Activated naive CD8-positive, alpha-beta T cell treated with anti-CD3 and anti-CD28 coated beads for 36 hours (primary cell): ENCODE measurements around the gene L1CAM. TPM values are rescaled to one million over a fixed set of nuclear protein-coding genes. Genes with fewer than 3 reads are reported as not detected.
"Not testable (repeated sequence)": the region's sequence is repeated elsewhere in the genome, so short reads cannot be mapped to it uniquely, and the experiment has no call there.

Experiments
- DNase-seq: peaks from one replicate; pipeline ENCODE4 v3.0.0; 2021
- H3K27ac Mint-ChIP-seq: one replicate; pipeline ENCODE4 v1.8.0; 2022; ENCODE audit warnings: mild to moderate bottlenecking, moderate library complexity, mixed read lengths
- H3K27me3 Mint-ChIP-seq: one replicate; pipeline ENCODE4 v1.8.0; 2022; ENCODE audit warnings: mild to moderate bottlenecking, mixed read lengths
- H3K36me3 Mint-ChIP-seq: one replicate; pipeline ENCODE4 v1.8.0; 2021; ENCODE audit warnings: mild to moderate bottlenecking, mixed read lengths
- H3K4me1 Mint-ChIP-seq: one replicate; pipeline ENCODE4 v1.8.0; 2021; ENCODE audit warnings: mixed read lengths
- H3K4me3 Mint-ChIP-seq: one replicate; pipeline ENCODE4 v1.8.0; 2022; ENCODE audit warnings: mild to moderate bottlenecking, moderate library complexity, mixed read lengths
- H3K9me3 Mint-ChIP-seq: one replicate; pipeline ENCODE4 v1.8.0; 2022; ENCODE audit warnings: mixed read lengths
- total RNA-seq, 2 experiments: library from RNA; stranded (reverse); gene quantifications; one replicate each; pipeline ENCODE4 v1.2.3, GENCODE V29; 2021

Gene L1CAM
- total RNA-seq, 2 experiments from 2014 or later: 0.16 to 0.29 TPM

DNA sequence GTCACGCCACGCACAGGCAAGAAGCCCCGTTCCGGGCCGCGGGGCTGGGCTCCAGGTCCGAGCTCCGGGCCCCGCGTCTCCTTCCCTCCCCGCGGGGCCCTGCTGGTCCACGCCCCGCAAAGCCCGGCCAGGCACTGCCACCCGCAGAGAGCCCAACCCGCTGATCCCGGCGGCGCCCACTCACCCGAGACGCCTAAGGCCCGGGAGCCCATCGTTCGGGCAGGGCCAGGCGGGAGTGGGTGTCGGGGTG lies 56.5 kb downstream of the L1CAM start:
- Mint-ChIP-seq H3K9me3 (no peaks in the 10 kb centered on the region), H3K27ac (no peak overlapping the region), H3K4me3 (no peak overlapping the region), H3K36me3 (no peaks in the 10 kb centered on the region), H3K4me1 (peaks cover 2% of the 10 kb centered on the region), H3K27me3 (peaks cover 9% of the 10 kb centered on the region)
- DNase-seq: peak; percentile 4

- DNase-seq: no peak
- Mint-ChIP-seq H3K4me1 (peaks cover 2% of the 10 kb centered on the region), H3K4me3 (no peak overlapping the region), H3K27ac (no peak overlapping the region), H3K27me3 (peaks cover 9% of the 10 kb centered on the region), H3K36me3 (no peaks in the 10 kb centered on the region), H3K9me3 (no peaks in the 10 kb centered on the region)
Measured at GRCh38 chrX:153828723-153829548, 57.0 kb downstream of the L1CAM start.

DNA sequence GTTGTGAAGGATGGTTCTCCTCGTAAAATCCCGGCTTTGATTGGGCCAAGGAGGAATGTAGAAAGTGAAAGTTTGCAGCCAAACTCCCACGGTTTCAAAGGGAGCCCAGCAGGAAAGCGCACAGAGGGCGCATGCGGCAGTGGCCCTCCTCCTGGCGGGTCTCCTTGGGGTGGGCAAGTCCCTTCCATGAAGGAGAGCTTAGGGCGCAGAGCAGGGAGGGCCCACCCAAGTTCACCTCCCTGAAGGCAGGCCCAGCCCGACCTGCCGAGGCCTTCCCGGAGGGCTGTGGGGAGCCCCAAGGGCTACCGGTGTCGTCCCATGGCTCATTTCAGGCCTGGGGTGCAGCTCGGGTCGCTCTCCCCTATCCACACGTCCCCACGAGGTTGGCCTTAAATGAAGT lies 57.7 kb downstream of the L1CAM start:
- no peak overlapping the region for H3K27ac Mint-ChIP-seq
- no peaks in the 10 kb centered on the region for H3K9me3 Mint-ChIP-seq
- H3K4me3 Mint-ChIP-seq: no peak overlapping the region
- peaks cover 9% of the 10 kb centered on the region for H3K27me3 Mint-ChIP-seq
- no peak for DNase-seq
- H3K36me3 Mint-ChIP-seq: no peaks in the 10 kb centered on the region
- peaks cover 2% of the 10 kb centered on the region for H3K4me1 Mint-ChIP-seq

DNA sequence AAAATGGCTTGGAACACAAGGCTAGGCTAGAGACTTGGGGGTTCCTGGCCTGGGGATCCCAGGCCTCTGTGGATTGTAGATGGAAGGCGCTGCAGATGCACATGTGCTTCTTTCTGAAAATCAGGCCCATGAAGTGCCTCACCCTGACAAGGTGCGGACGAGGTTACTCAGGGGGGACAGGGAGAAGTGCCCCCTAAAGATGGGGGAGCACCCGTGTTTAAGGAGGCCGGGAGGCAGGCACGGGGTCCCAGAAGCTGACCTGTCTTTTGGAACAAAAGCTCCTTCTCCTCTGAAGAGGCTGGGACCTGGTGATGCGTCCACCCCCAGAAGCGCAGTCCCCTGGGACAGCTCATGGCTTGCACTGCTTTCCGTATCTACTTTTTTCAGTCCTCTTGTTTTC lies 58.1 kb downstream of the L1CAM start:
- Mint-ChIP-seq H3K9me3 (no peaks in the 10 kb centered on the region), H3K4me1 (peaks cover 2% of the 10 kb centered on the region), H3K27me3 (peaks cover 9% of the 10 kb centered on the region), H3K4me3 (no peak overlapping the region), H3K36me3 (no peaks in the 10 kb centered on the region), H3K27ac (no peak overlapping the region)
- no peak for DNase-seq

DNA sequence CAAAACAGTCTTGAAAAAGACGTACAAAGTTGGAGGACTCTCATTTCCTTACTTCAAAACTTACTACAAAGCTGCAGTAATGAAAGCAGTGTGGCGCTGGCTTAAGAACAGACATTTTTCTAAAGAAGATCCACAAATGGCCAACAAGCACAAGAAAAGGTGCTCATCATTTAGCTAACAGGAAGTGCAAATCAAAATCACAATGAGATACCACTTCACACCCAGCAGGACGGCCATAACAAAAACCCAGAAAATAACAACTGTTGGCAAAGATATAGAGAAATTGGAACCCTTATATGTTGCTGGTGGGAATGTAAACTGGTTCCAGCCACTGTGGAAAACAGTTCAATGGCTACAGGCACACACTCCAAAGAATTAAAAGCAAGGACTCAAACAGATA lies 59.0 kb downstream of the L1CAM start:
- Mint-ChIP-seq H3K9me3 (no peaks in the 10 kb centered on the region), H3K4me3 (no peak overlapping the region)

GRCh38 chrX:153825042-153825441 lies 60.9 kb downstream of the L1CAM start:
- no peaks in the 10 kb centered on the region for H3K36me3 Mint-ChIP-seq
- no peak overlapping the region for H3K4me3 Mint-ChIP-seq
- DNase-seq: no peak
- no peaks in the 10 kb centered on the region for H3K9me3 Mint-ChIP-seq
- H3K4me1 Mint-ChIP-seq: peaks cover 10% of the 10 kb centered on the region
- peaks cover 4% of the 10 kb centered on the region for H3K27me3 Mint-ChIP-seq
- H3K27ac Mint-ChIP-seq: no peak overlapping the region

More for the DNA sequence above, 59.0 kb downstream of the L1CAM start:
- Mint-ChIP-seq H3K27ac (no peak overlapping the region), H3K4me1 (peaks cover 8% of the 10 kb centered on the region), H3K36me3 (no peaks in the 10 kb centered on the region), H3K27me3 (peaks cover 9% of the 10 kb centered on the region)
- DNase-seq: no peak

- Mint-ChIP-seq H3K27me3 (peaks cover 4% of the 10 kb centered on the region), H3K36me3 (no peaks in the 10 kb centered on the region), H3K4me1 (peaks cover 10% of the 10 kb centered on the region), H3K9me3 (no peaks in the 10 kb centered on the region), H3K4me3 (no peak overlapping the region), H3K27ac (no peak overlapping the region)
- no peak for DNase-seq
Measured at GRCh38 chrX:153824348-153824747, 61.6 kb downstream of the L1CAM start.

DNA sequence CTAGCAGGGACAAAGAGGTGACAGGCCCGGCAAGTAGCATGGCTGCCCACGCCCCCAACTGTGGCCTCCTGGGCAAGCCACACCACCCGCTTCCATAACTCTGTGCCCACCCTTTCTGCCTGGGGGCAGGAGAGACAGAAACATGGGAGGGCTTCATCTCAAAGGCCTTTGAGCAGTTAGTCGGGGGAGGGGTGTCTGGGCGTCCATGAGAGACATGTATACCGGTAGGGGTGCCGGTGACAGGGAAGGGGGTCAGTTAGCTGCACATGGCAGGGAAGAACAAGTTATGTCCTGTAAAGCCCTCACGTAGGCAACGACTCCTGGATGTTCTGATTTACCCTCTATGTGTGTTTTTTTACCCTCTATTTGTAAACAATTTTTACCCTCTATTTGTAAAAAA lies 64.9 kb downstream of the L1CAM start:
- no peaks in the 10 kb centered on the region for H3K27me3 Mint-ChIP-seq
- H3K4me3 Mint-ChIP-seq: no peak overlapping the region
- no peak overlapping the region for H3K27ac Mint-ChIP-seq
- no peaks in the 10 kb centered on the region for H3K9me3 Mint-ChIP-seq
- no peak for DNase-seq
- peaks cover 18% of the 10 kb centered on the region for H3K4me1 Mint-ChIP-seq
- H3K36me3 Mint-ChIP-seq: no peaks in the 10 kb centered on the region

GRCh38 chrX:153820601-153821000 lies 65.4 kb downstream of the L1CAM start:
- Mint-ChIP-seq H3K9me3 (no peaks in the 10 kb centered on the region), H3K27ac (no peak overlapping the region), H3K4me3 (no peak overlapping the region), H3K4me1 (peaks cover 18% of the 10 kb centered on the region), H3K27me3 (no peaks in the 10 kb centered on the region), H3K36me3 (no peaks in the 10 kb centered on the region)
- no peak for DNase-seq

GRCh38 chrX:153819384-153820040 lies 66.5 kb downstream of the L1CAM start:
- no peak for DNase-seq
- no peaks in the 10 kb centered on the region for H3K36me3 Mint-ChIP-seq
- H3K27ac Mint-ChIP-seq: no peak overlapping the region
- peaks cover 22% of the 10 kb centered on the region for H3K4me1 Mint-ChIP-seq
- H3K9me3 Mint-ChIP-seq: no peaks in the 10 kb centered on the region
- peak overlapping the region; percentile 37 for H3K4me3 Mint-ChIP-seq
- peaks cover 3% of the 10 kb centered on the region for H3K27me3 Mint-ChIP-seq

GRCh38 chrX:153818571-153819383 lies 67.2 kb downstream of the L1CAM start:
- no peaks in the 10 kb centered on the region for H3K9me3 Mint-ChIP-seq
- H3K27ac Mint-ChIP-seq: no peak overlapping the region
- H3K4me1 Mint-ChIP-seq: peaks cover 22% of the 10 kb centered on the region
- DNase-seq: peak; percentile 62
- H3K36me3 Mint-ChIP-seq: no peaks in the 10 kb centered on the region
- H3K4me3 Mint-ChIP-seq: peak overlapping the region; percentile 37
- H3K27me3 Mint-ChIP-seq: peaks cover 3% of the 10 kb centered on the region

DNA sequence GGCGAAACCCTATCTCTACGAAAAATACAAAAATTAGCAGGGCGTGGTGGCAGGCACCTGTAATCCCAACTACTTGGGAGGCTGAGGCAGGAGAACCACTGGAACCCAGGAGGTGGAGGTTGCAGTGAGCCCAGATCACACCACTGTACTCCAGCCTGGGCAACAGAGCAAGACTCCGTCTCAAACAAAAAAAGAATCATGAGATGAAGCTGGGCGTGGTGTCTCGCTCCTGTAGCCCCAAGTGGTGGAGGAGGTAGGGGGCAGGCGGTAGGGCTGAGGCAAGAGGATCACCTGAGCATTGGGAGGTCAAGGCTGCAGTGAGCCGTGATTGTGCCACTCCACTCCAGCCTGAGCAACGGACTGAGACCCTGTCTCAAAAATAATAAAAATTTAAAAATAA lies 67.9 kb downstream of the L1CAM start:
- DNase-seq, H3K9me3 Mint-ChIP-seq, H3K4me3 Mint-ChIP-seq, H3K27ac Mint-ChIP-seq, H3K36me3 Mint-ChIP-seq, H3K27me3 Mint-ChIP-seq: not testable (repeated sequence)
- peaks cover 22% of the 10 kb centered on the region for H3K4me1 Mint-ChIP-seq

DNA sequence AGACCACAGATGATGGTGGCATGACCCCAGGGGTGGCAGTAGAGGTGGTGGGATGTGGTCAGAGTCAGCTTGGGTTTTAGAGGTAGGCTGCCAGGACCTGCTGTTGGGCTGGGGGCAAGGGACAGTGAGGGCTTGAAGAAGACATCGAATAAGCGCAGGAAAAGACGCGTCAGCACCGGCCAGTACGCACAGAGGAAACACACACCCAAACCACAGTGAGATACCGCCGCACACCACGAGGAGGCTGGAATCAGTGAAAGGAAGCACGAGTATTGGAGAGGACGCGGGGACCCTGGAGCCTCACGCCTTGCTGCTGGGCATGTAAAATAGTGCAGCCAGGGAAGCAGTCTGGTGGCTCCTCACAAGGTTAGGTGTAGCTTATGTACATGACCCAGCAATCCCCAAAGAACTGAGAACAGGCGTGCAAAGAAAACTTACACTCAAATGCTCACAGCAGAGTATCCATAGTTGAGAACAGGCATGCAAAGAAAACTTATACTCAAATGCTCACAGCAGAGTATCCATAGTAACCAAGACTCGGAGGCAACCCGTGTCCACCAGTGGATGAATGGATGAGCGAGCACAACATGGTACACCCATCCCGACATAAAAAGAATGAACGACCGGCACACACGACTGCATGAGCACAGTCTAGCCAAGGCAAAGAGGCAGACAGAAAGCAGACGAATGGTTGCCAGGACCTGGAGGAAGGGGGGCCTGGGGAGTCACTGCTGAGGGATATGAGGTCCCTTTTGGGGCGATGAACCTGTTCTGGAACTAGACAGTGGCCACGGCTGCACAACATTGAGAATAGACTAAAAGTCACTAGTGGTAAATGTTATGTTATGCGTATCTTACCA lies 68.9 kb downstream of the L1CAM start:
- Mint-ChIP-seq H3K9me3 (no peaks in the 10 kb centered on the region), H3K4me1 (peaks cover 17% of the 10 kb centered on the region), H3K27ac (no peak overlapping the region), H3K4me3 (no peak overlapping the region), H3K27me3 (peaks cover 3% of the 10 kb centered on the region), H3K36me3 (no peaks in the 10 kb centered on the region)
- peak; percentile 38 for DNase-seq

- Mint-ChIP-seq H3K27me3 (peaks cover 3% of the 10 kb centered on the region), H3K4me1 (peaks cover 14% of the 10 kb centered on the region), H3K27ac (no peak overlapping the region), H3K4me3 (no peak overlapping the region), H3K36me3 (no peaks in the 10 kb centered on the region), H3K9me3 (no peaks in the 10 kb centered on the region)
- no peak for DNase-seq
Measured at GRCh38 chrX:153814591-153815315, 71.2 kb downstream of the L1CAM start.
